Measurements from ENCODE around the gene ACTR3C. TPM values are rescaled to one million over a fixed set of nuclear protein-coding genes. Genes with fewer than 3 reads are reported as not detected.
A peak's percentile ranks its signal among the peaks of the same experiment; 100 is the strongest.

Gene ACTR3C
- total and polyA plus RNA-seq, 2 of the 13 experiments (the other 11 are each of a cell fraction or from before 2014, with no cell fraction given): 3.8 to 7.5 TPM

- intact Hi-C loops (cut with micrococcal nuclease; ENCODE audit: unreplicated experiment) (loop anchor here (1.0 kb wide), 2 partner anchors 9 to 27 kb away; partner anchors contain the start of gene RARRES2), in situ Hi-C loops (cut with HindIII; ENCODE audit: extremely low pct_ligation_motif_present, low pct_unique_long_range_greater_than_20kb) (no loop called here)
- peak within 1 kb of the TSS; percentile 68 to 84 (median 82) for H3K4me3 ChIP-seq (replicated peaks in 1 of 3; ENCODE audit: insufficient read depth in 1 of 3, low read depth in 2 of 3, low read length in 3 of 3)
- H2AFZ ChIP-seq (ENCODE audit: low read length): peak within 1 kb of the TSS; percentile 61
- H3K4me2 ChIP-seq (ENCODE audit: low read depth, low read length): peak within 1 kb of the TSS; percentile 99
- POLR2A ChIA-PET: interaction anchor here (0.9 to 6.8 kb wide), 15 partner anchors 10 to 660 kb away, joined by 3 to 141 read pairs (median 9); partner anchors contain the start of genes ABCB8, ACTR3C, LRRC61 and RARRES2
- FAIRE-seq (peak; percentile 26), ATAC-seq (peak; percentile 71), DNase-seq (ENCODE audit: low spot score) (peak; percentile 86)
- no TSS peak for BruUV-seq (replicated peaks)
- peaks cover 35% of the 10 kb centered on the region for H3K4me1 ChIP-seq (ENCODE audit: insufficient read depth, low read length)
- CTCF ChIA-PET (ENCODE audit: low intra/inter-chr PET ratio, low total read pairs): no interaction called here
- peak within 1 kb of the TSS; percentile 95 for H3K9ac ChIP-seq (ENCODE audit: insufficient read depth, low read depth, low read length)
- H3K27me3 ChIP-seq (ENCODE audit: control insufficient read depth in 1 of 2, insufficient read depth in 2 of 2, low read length in 2 of 2): no peaks in the 10 kb centered on the region
- peaks cover 5 to 19% of the 10 kb centered on the region in 2 experiments; a peak in 4 of 5 replicates for H3K36me3 ChIP-seq (replicated peaks in 1 of 2; ENCODE audit: control insufficient read depth in 1 of 2, insufficient read depth in 2 of 2, low read length in 2 of 2)
- H4K20me1 ChIP-seq (ENCODE audit: insufficient read depth, low read length): peaks cover 8% of the 10 kb centered on the region; the same call in 1 of the 2 replicates
- 0% methylated on average over 9 of the region's 85 CpGs for WGBS (ENCODE audit: low lambda C conversion rate)
- H3K27ac ChIP-seq (ENCODE audit: extremely low read length, insufficient read depth, low read length): peak within 1 kb of the TSS; percentile 100
- H3K79me2 ChIP-seq (ENCODE audit: insufficient read depth, low read length): peaks cover 32% of the 10 kb centered on the region
- no peaks in the 10 kb centered on the region for H3K9me3 ChIP-seq (ENCODE audit: low read length)
- TF ChIP-seq PRMT3 (CRISPR knock-in tag; IDR thresholded peaks at IDR 0.05; ENCODE audit: borderline replicate concordance, low read depth) (no peak), GTF3A (CRISPR knock-in tag; conservative IDR thresholded peaks at IDR 0.05) (0 out of 2 replicates have a peak, but pooled peaks have one; percentile 35), SNAPC5 (CRISPR knock-in tag; IDR thresholded peaks at IDR 0.05; ENCODE audit: borderline replicate concordance) (0 out of 2 replicates have a peak, but pooled peaks have one; percentile 84), TBX3 (IDR thresholded peaks at IDR 0.05; ENCODE audit: borderline replicate concordance) (peak; percentile 46; the same call in 1 of the 2 replicates), REST (IDR thresholded peaks at IDR 0.05; ENCODE audit: borderline replicate concordance in 1 of 2, low read depth in 1 of 2, low read length in 2 of 2) (peak in 1 of 2 experiments; percentile 26; a peak in 1 of 4 replicates), ZNF883 (CRISPR knock-in tag; IDR thresholded peaks at IDR 0.05; ENCODE audit: not compliant biosample characterization) (peak; percentile 49), REPIN1 (CRISPR knock-in tag; IDR thresholded peaks at IDR 0.05; ENCODE audit: borderline replicate concordance, low read depth) (peak; percentile 74), SATB2 (CRISPR knock-in tag; IDR thresholded peaks at IDR 0.05) (peak; percentile 97), ZNF674 (CRISPR knock-in tag; IDR thresholded peaks at IDR 0.05; ENCODE audit: low read depth) (0 out of 2 replicates have a peak, but pooled peaks have one; percentile 46), ZNF292 (CRISPR knock-in tag; IDR thresholded peaks at IDR 0.05; ENCODE audit: borderline replicate concordance, low read depth) (no peak), ZFP41 (CRISPR knock-in tag; IDR thresholded peaks at IDR 0.05; ENCODE audit: borderline replicate concordance) (no peak; the same call in 1 of the 2 replicates), TRIM22 (IDR thresholded peaks at IDR 0.05) (no peak), GMEB2 (CRISPR knock-in tag; IDR thresholded peaks at IDR 0.05; ENCODE audit: low read depth) (no peak)
Measured at GRCh38 chr7:150368096-150368883, 44.9 kb upstream of the ACTR3C start, which contains the start of gene REPIN1. Gene REPIN1 (plus strand): TSS chr7:150368822. CDS start chr7:150369712, 890 bp downstream.

Measured in HepG2 (cell line).